SKM-1 treated with dmso at 0.1 percent for 144 hours (cell line): ENCODE measurements around the gene SLC47A1.
"Not testable (repeated sequence)": the region's sequence is repeated elsewhere in the genome, so short reads cannot be mapped to it uniquely, and the experiment has no call there.

Experiments used
- DNase-seq: peaks from one replicate; lab custom pipeline; 2025; ENCODE audit not compliant: unreplicated experiment; lab: John Stamatoyannopoulos, UW

SLC47A1 gene

GRCh38 chr17:19533718-19534561 is at the start of gene SLC47A1:
TSS of gene SLC47A1 (plus strand) at chr17:19533854. CDS start at chr17:19533940, 86 bp downstream.
- DNase-seq: no peak

DNA sequence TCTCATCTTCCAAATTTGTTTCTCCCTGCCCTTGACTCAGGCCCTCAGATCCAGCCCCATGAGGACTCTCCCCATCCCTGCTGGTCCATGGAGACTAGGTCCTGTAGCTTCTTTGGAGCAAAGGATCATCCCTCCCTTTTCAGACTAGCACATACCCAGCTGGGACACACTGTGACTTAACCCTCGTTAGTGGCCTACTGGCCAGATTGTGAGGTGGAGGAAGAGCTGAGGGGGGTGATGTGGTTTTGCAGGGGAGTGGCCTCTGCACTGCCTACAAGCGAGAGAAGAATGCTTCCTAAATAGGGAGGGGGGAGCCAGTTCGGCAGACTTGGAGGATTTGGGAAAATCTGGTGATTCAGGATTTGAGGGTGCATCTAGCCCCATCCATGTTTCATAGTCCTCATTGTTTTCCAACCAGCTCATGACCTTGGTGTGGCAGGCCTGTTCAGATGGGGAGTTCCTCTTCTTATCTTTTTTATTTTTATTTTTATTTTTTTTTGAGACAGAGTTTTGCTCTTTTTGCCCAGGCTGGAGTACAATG is 47.8 kb upstream of the SLC47A1 start:
- no peak for DNase-seq

- no peak for DNase-seq
Observed at GRCh38 chr17:19486351-19487023, 47.2 kb upstream of the SLC47A1 start.

DNA sequence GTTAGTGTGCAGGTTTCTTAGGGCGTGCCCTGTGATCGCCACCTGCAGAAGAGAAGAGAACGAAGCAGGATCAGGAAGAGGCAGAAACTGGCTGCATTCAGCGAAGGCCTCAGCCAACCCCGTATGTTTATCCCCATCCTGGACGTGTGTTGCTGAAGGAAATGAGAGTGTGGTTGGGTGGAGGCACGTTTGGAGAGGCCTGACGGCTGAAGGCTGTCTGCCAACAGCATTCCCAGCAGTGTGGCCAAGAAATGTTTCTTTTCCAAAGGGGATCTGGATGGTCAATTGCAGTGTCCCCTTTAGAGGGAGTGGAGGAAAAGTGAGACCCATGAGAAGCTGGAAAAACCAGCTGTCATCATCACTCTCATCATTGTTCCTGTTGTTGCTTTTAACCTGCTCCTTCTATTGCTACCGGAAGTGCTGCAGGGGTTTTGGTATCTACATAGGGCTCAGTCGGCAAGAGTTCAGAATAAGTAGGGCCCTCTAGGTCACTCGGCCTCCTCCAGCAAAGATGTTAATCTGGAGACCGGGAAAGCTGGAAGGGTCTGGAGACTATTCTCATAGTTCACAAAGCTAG is 46.5 kb upstream of the SLC47A1 start:
- DNase-seq: no peak

DNA sequence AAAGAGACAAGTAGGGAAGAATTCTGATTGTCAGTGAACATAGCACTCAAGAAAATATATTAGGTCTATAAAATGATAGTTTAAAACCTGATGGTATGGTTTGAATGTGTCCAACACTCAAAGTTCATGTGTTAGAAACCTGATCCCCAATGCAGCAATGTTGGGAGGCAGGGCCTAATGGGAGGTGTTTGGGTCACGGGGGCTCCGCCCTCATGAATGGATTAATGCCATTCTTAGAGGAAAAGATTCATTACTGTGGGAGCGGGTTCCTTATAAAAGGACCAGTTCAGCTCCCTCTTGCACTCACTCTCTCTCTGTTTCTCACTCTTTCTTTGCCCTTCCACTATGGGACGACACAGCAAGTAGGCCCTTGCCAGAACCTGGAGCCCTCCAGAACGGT is 41.5 kb upstream of the SLC47A1 start:
- DNase-seq: no peak

DNA sequence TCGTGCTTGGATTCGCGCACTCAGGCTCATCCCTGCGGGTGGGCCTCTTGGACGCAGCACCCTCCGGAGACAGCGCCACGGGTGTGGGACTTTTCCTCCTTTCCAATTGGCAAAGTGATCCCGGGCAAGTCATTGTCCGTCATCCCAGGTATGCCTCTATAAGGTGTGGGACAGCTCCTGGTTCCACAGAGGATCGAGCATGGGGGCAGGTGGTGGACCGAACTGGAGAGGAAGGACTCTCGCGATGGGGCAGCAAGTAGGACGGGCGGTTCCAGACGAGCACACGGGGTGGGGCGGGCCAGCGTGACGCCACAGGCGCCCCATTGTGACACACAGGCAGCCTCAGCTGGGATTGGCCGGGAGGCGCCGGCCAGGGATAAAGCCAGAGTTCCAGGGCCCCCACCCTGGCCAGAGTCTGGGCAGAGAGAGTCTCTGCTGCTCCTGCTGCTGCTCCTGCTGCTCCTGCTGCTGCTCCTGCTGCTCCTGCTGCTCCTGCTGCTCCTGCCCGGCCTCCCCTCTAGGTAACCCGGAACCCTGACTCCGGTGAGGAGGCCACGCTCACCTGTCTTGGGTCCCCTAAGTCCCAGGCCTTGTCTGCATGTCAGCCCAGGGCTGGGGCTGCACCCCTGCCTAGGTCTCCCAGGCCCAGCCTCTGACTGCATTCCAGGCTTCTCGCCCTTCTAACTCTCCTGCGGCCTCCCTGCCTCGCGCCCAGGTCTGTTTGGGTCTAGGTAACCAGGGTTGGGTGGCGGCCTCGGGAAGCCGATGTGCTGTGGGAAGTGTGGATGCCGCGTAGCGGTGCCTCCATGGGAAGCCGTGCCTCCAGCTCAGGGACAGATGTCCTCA is 38.5 kb upstream of the SLC47A1 start:
- no peak for DNase-seq

DNA sequence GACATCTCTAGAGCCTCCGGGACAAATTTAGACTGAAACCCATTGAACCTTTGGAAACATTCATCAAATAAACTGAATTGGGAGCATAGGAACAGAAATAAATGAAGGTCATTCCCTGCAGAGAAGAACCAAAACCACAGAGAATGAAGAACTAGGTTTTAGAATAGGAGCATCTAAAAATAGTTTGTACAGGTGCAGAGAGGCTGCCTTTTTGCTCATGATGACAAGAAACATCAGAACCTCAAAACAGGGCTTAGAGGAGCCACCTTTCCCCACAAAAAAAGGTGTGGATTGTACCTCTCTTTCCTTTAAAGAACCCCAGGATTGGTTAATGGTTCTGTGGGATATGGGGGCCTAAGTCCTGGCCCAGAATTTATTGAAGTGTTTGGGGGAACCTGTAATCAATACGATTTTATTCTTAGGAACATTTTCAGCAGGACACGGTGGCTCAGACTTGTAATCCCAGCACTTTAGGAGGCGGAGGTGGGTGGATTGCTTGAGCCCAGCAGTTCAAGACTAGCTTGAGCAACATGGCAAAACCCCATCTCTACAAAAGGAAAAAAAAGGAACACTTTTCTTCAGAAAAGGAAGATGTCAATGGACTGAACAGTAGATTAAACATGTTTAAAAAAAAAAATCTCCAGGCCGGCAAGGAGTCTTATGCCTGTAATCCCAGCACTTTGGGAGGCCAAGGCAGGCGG is 37.7 kb upstream of the SLC47A1 start:
- DNase-seq: no peak

DNA sequence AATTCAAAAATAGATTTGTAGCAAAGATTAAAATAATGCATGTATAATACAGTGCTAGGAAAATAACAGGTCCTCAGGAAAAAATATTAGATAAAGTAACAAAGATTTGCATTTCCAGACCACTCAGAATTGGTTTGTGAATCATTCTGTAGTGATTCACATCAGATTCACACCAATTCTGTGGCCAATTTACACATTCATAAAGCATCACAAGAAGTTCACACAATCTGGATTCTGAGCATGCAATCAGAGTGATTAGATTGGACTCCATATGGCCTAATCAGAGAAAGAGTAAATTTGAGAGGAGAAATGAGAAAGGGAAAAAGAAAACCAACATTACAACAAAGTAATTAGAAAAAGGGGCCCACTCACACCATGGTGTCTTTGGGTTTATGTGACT is 36.0 kb upstream of the SLC47A1 start:
- no peak for DNase-seq

DNA sequence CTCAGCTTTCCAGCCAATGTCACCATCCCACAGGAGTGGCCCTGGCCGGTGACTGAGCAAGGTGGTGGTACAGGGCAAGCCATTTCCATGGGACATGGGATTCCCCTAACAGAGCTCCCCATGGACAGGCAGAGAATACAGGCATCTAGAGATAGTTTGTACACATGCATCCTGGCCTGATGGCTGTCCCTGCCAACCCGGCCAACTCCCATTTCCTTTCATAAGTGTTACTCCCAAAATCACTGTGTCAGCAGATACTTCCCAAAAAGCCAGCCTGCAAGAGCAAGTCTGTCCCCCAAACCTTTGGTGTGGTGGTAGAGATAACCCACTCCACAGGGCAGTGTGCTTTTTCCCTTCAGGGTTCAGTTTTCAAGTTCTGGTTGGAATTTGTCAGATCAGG is 32.4 kb upstream of the SLC47A1 start:
- no peak for DNase-seq

- no peak for DNase-seq
Observed at GRCh38 chr17:19502517-19502916, 31.1 kb upstream of the SLC47A1 start.

DNA sequence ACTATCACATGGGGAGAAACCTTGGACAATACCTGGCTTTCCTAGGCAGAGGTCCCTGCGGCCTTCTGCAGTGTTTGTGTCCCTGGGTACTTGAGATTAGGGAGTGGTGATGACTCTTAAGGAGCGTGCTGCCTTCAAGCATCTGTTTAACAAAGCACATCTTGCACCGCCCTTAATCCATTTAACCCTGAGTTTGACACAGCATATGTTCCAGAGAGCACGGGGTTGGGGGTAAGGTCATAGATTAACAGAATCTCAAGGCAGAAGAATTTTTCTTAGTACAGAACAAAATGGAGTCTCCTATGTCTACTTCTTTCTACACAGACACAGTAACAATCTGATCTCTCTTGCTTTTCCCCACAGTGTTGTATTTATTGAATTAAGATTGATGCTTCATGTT is 28.1 kb upstream of the SLC47A1 start:
- DNase-seq: not testable (repeated sequence)

DNA sequence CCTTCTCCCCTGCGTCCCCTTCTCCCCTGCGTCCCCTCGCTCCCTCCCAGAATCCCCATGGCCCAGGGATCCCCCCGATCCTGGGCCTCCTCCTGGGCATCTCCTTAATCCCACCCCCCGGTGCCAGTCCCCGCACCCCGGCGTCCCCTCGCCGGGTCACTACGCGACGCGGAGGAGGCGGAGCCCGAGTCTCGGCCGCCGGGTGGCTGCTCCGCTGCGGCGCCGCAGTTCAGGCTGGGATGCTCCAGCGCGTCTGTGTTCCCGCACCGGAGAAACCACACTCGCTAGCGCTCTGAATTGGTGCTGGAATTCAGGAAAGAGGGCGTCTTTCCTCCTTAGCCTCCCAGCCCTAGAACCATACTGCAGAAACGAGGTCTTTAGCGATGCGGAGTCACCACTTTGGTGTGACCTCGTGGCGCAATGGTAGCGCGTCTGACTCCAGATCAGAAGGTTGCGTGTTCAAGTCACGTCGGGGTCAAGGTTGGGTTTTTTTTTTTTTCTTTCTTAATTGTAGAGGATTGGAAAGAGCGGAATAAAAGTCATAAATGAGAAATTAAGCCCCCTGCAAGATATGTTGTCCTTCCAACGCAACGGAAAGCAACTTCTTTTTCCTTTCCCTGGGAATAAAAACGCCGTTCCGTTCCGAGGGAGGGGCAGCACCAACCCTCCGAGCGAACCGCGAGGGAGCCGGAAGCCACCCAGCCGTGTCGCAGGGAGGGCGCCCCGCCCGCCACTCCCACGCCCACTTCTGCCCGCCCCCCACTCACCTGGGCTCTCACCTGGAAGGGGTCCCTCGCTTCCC is 25.7 kb upstream of the SLC47A1 start:
- peak; percentile 68 for DNase-seq

DNA sequence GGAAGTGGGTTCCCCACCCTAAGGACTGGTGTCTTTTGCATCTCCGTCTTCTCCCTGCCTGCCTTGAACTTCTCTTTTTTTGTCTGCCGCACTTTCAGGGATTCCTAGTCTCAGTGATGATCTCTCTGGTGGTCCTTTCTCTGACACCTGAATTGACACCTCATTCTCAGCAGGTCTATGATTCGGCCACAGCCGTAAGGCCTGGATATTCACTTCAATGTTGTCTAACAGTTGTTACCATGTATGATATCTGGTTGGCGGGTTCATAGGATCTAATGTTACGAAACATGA is 25.1 kb upstream of the SLC47A1 start:
- no peak for DNase-seq

- DNase-seq: not testable (repeated sequence)
Observed at GRCh38 chr17:19509281-19509852, 24.3 kb upstream of the SLC47A1 start.

DNA sequence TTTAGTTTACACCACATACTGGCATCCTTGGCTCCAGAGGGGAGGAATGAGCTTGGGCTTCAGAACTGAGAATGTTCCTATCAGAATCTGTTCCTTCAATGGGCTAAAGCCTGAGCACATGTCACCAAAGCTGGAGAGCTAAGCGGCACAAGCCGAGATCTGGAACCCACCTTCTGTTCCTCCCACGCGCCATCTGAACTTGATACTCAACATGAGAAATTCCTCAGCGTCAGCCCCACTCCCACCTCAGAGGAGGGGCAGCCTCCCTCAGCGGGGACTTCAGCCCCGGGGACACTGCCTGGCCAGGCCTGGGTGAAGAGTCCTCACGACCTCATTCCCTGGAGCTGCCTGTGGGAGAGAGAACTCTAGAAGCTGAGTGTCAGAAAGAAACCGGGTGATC is 22.8 kb upstream of the SLC47A1 start:
- no peak for DNase-seq

DNA sequence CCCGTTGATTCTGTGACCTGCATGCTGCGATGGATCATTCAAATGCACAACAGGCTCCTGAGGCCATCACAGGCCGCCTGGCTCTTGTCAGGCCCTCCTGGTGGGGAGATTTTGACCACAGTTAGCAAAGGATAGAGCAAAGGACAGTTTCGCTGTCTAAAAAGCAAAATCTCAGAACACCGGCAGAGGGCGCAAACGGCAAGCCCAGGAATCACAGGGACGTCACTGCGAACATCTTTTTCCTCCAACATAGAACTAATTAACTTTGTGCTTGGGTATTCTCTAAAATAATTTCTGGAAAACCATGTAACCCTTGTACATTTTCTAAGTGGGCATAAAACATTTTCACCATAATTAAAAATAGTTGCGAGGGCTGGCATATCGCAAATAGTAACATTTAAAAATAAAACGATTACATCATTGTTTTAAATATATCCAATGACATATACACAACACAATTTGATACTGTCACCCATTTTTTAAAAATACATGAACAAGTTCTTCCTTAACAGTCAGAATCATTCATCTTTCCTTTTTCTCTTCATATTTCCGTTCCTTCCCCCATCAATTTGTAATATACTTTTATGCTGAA is 19.7 kb upstream of the SLC47A1 start:
- DNase-seq: peak; percentile 51

- no peak for DNase-seq
Observed at GRCh38 chr17:19517699-19518098, 16.0 kb upstream of the SLC47A1 start.

GRCh38 chr17:19519388-19520291 is 14.0 kb upstream of the SLC47A1 start:
- peak; percentile 54 for DNase-seq
